ENCODE data around the gene SNRPB.
A peak's percentile ranks its signal among the peaks of the same experiment; 100 is the strongest.

Gene SNRPB

DNA sequence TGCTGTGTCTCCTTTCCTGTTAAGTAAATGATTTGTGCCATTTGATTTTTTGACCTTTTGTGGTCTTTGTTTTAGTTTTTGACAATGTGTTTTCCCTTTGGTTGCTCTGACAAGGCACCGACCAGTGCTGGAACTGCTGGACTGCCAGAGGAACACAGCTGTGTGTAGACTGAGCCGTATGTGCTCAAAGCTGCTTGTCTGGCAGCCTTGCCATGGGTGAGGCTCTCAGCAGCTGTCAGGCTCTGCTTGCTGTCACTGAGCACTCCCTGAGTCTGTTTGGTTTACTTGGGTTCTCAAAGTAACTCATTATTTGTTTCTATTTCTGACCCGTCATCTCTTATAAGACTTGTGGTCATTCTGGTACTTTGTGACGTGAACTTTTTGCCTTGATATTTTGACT is 15.1 kb upstream of the SNRPB start:
- no peak overlapping the region for H3K4me3 Mint-ChIP-seq
- peaks cover 45% of the 10 kb centered on the region for H3K36me3 Mint-ChIP-seq
- H3K27me3 Mint-ChIP-seq: no peaks in the 10 kb centered on the region

GRCh38 chr20:2485080-2485479 is 14.5 kb upstream of the SNRPB start:
- Mint-ChIP-seq H3K27me3 (no peaks in the 10 kb centered on the region), H3K4me3 (no peak overlapping the region), H3K9me3 (ENCODE audit: low read depth) (peaks cover 6% of the 10 kb centered on the region), H3K27ac (no peak overlapping the region), H3K36me3 (peaks cover 47% of the 10 kb centered on the region), H3K4me1 (ENCODE audit: low read depth) (no peaks in the 10 kb centered on the region)

More for the DNA sequence above, 15.1 kb upstream of the SNRPB start:
- H3K27ac Mint-ChIP-seq: no peak overlapping the region
- H3K4me1 Mint-ChIP-seq (ENCODE audit: low read depth): no peaks in the 10 kb centered on the region
- H3K9me3 Mint-ChIP-seq (ENCODE audit: low read depth): peaks cover 6% of the 10 kb centered on the region

GRCh38 chr20:2483504-2483903 is 12.9 kb upstream of the SNRPB start:
- no peak overlapping the region for H3K27ac Mint-ChIP-seq
- no peaks in the 10 kb centered on the region for H3K27me3 Mint-ChIP-seq
- peaks cover 6% of the 10 kb centered on the region for H3K9me3 Mint-ChIP-seq (ENCODE audit: low read depth)
- no peaks in the 10 kb centered on the region for H3K4me1 Mint-ChIP-seq (ENCODE audit: low read depth)
- H3K4me3 Mint-ChIP-seq: no peak overlapping the region
- peaks cover 42% of the 10 kb centered on the region for H3K36me3 Mint-ChIP-seq

- H3K9me3 Mint-ChIP-seq (ENCODE audit: low read depth): peaks cover 6% of the 10 kb centered on the region
- peaks cover 46% of the 10 kb centered on the region for H3K36me3 Mint-ChIP-seq
- no peaks in the 10 kb centered on the region for H3K27me3 Mint-ChIP-seq
- H3K4me1 Mint-ChIP-seq (ENCODE audit: low read depth): no peaks in the 10 kb centered on the region
- H3K27ac Mint-ChIP-seq: no peak overlapping the region
- H3K4me3 Mint-ChIP-seq: no peak overlapping the region
These were observed 9.8 kb upstream of the SNRPB start for GRCh38 chr20:2480381-2480780.

- Mint-ChIP-seq H3K27me3 (no peaks in the 10 kb centered on the region), H3K9me3 (ENCODE audit: low read depth) (peaks cover 6% of the 10 kb centered on the region), H3K27ac (no peak overlapping the region), H3K4me3 (no peak overlapping the region), H3K4me1 (ENCODE audit: low read depth) (peaks cover 9% of the 10 kb centered on the region), H3K36me3 (peaks cover 28% of the 10 kb centered on the region)
These were observed 6.4 kb upstream of the SNRPB start for GRCh38 chr20:2476742-2477615.

DNA sequence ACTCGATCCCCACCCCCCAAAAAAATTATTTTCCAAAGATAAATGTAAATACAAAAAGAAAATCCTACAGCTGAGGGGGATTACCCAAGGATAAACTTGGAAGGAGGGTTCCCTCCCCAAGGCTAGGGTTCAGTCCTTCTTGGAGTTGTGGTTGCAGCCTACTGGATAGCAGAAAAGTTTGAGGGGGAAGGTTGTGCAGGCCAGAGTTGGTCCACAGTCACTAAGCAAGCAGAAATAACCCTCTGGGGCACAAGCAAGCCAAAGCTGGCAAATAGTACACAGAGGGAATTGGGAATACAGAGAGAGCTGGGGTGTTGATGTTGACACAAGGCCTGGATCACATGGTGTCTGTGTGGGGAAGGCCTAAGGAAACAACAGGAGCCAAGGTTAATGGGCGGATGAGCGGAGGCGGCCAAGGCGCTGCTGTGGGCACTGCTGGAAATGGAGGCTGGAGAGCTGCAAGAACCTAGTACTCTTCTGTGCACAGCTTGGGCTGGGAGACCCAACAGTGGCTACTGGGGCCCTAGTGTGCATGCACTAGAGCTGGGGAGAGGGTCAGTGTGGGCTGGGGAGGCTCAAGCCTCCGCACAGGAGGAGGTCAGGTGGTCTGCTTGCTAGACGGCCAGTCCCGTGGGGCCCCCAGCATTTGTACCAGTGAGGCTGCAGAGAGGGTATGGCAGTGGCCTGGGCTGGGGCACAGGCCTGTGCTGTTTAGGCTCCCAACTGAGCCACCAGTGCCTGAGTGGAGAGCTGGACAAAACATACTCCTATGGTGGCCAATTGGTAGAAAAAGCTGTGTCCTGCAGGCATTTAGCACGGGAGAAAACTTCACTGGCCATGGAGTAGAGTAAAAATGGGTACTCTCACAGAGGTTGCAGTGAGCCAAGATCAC is 5.5 kb upstream of the SNRPB start:
- Mint-ChIP-seq H3K36me3 (peaks cover 19% of the 10 kb centered on the region), H3K27me3 (no peaks in the 10 kb centered on the region)

DNA sequence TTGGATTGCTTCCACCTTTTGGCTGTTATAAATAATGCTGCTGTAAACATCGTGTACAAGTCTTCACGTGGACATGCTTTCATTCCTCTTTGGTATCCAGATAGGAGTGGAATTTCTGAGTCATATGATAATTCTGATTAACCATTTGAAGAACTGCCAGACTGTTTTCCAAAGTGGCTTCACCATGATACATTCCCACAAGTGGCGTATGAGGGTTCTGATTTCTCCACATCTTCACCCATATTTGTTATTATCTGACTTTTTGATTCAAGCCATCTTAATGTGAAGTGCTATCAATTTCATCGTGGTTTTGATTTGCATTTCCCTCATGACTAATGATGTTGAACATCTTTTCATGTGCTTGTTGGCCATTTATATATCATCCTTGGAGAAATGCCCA is 2.9 kb upstream of the SNRPB start:
- no peaks in the 10 kb centered on the region for H3K9me3 Mint-ChIP-seq (ENCODE audit: low read depth)
- peaks cover 17% of the 10 kb centered on the region for H3K36me3 Mint-ChIP-seq
- no peaks in the 10 kb centered on the region for H3K27me3 Mint-ChIP-seq
- no peak overlapping the region for H3K27ac Mint-ChIP-seq
- H3K4me1 Mint-ChIP-seq (ENCODE audit: low read depth): peaks cover 26% of the 10 kb centered on the region
- no peak overlapping the region for H3K4me3 Mint-ChIP-seq

More for the DNA sequence above, 5.5 kb upstream of the SNRPB start:
- Mint-ChIP-seq H3K27ac (no peak overlapping the region), H3K4me3 (no peak overlapping the region), H3K9me3 (ENCODE audit: low read depth) (peaks cover 5% of the 10 kb centered on the region), H3K4me1 (ENCODE audit: low read depth) (peaks cover 11% of the 10 kb centered on the region)

DNA sequence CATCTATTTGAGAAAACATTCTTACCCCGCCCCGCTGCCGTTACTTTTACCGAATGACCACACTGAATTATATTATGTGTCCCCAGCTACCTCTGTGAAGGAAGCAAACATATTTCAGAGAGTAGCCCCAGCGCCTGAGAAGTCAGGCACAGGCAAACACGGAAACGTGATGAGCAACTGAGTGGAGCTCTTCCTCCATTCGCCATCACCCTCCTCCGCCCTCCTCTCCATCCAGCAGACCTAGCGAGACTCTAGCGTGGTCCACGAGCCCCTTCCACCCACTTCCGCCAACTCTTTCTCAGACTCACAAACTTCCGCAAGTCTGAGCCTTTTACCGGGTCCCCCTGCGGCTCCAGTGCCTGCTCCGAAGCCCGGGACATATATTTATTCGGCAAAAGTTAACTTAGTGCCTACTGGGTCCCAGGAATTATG is 582 bp downstream of the SNRPB start:
- H3K27me3 Mint-ChIP-seq: no peaks in the 10 kb centered on the region
- peaks cover 45% of the 10 kb centered on the region for H3K4me1 Mint-ChIP-seq (ENCODE audit: low read depth)
- no peaks in the 10 kb centered on the region for H3K9me3 Mint-ChIP-seq (ENCODE audit: low read depth)
- peak overlapping the region; percentile 100 for H3K27ac Mint-ChIP-seq
- peak overlapping the region; percentile 99 for H3K4me3 Mint-ChIP-seq
- H3K36me3 Mint-ChIP-seq: peaks cover 11% of the 10 kb centered on the region

- peak overlapping the region; percentile 99 for H3K4me3 Mint-ChIP-seq
- H3K27ac Mint-ChIP-seq: peak overlapping the region; percentile 87
- H3K4me1 Mint-ChIP-seq (ENCODE audit: low read depth): peaks cover 45% of the 10 kb centered on the region
- no peaks in the 10 kb centered on the region for H3K27me3 Mint-ChIP-seq
- peaks cover 13% of the 10 kb centered on the region for H3K36me3 Mint-ChIP-seq
- H3K9me3 Mint-ChIP-seq (ENCODE audit: low read depth): no peaks in the 10 kb centered on the region
These were observed 1.8 kb downstream of the SNRPB start for GRCh38 chr20:2468581-2469407.

- H3K27ac Mint-ChIP-seq: peak overlapping the region; percentile 87
- H3K4me1 Mint-ChIP-seq (ENCODE audit: low read depth): peaks cover 40% of the 10 kb centered on the region
- H3K27me3 Mint-ChIP-seq: no peaks in the 10 kb centered on the region
- H3K4me3 Mint-ChIP-seq: peak overlapping the region; percentile 99
- H3K36me3 Mint-ChIP-seq: peaks cover 18% of the 10 kb centered on the region
- H3K9me3 Mint-ChIP-seq (ENCODE audit: low read depth): no peaks in the 10 kb centered on the region
These were observed 3.2 kb downstream of the SNRPB start for GRCh38 chr20:2467412-2467811.

DNA sequence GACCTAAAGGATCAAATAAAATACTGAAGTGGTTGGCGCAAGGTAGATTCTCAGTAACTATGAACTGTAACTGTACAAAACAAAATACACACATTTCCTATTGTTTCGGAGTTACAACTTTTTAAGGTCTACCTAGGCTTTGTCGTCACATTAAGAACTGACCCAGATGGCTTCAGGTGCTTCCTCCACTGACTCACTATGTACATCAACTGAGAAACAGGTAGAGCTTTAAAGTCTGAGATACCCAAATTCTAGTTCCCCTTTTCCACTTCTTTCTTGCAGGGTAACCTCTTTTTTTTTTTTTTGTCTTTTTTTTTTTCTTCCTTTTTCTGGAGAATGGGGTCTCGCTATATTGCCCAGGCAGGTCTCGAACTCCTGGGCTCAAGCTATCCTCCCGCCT is 5.5 kb downstream of the SNRPB start:
- H3K4me1 Mint-ChIP-seq (ENCODE audit: low read depth): peaks cover 34% of the 10 kb centered on the region
- H3K27ac Mint-ChIP-seq: no peak overlapping the region
- H3K4me3 Mint-ChIP-seq: no peak overlapping the region
- H3K9me3 Mint-ChIP-seq (ENCODE audit: low read depth): no peaks in the 10 kb centered on the region
- no peaks in the 10 kb centered on the region for H3K27me3 Mint-ChIP-seq
- H3K36me3 Mint-ChIP-seq: peaks cover 27% of the 10 kb centered on the region

DNA sequence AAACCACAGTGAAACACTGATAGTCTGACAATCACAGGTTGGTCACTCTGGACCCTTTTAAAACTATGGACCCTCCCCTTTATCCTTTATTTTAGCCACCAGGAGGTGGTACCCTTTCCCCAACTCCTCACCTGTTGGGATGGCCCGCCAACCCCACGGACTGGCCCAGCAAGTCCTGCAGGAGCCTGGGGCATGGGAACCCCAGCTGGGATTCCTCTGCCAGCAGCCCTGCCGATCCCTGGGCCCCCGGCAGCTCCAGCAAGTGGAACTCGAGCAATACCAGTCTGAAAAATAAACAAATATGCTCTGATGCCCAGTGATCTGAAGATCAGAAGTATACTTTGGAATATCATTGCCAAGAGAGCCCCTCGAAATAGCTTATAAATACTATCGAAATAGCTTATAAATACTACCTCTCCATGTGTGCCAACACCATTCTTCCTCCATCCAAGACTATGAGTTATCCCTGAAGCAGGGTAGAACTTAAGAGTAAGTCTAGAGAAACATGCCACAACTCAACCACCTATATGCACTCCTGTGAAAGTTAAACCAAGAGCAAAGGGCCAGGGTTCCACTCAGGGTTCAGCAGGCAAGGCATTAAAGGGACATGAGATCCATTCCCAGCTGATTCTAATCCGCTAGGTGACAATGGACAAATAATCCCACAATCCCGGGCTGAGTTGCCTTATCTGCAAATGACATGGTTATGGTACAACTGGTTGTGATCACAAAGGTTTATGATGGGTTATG is 6.8 kb downstream of the SNRPB start:
- H3K27me3 Mint-ChIP-seq: no peaks in the 10 kb centered on the region
- H3K4me3 Mint-ChIP-seq: no peak overlapping the region
- H3K36me3 Mint-ChIP-seq: peaks cover 24% of the 10 kb centered on the region
- H3K27ac Mint-ChIP-seq: peak overlapping the region; percentile 30
- peaks cover 26% of the 10 kb centered on the region for H3K4me1 Mint-ChIP-seq (ENCODE audit: low read depth)
- no peaks in the 10 kb centered on the region for H3K9me3 Mint-ChIP-seq (ENCODE audit: low read depth)

GRCh38 chr20:2462484-2462883 is 8.1 kb downstream of the SNRPB start:
- Mint-ChIP-seq H3K4me3 (no peak overlapping the region), H3K4me1 (ENCODE audit: low read depth) (peaks cover 14% of the 10 kb centered on the region), H3K36me3 (peaks cover 20% of the 10 kb centered on the region), H3K27me3 (no peaks in the 10 kb centered on the region), H3K27ac (no peak overlapping the region), H3K9me3 (ENCODE audit: low read depth) (no peaks in the 10 kb centered on the region)
